HL-60 (cell line): ENCODE results near the gene KREMEN2.

Experiments used
- CTCF ChIP-seq: IDR thresholded peaks from one replicate; pipeline ENCODE4 v1.5.1; 2011; ENCODE audit warnings: low read length, control low read depth, inconsistent platforms; ENCODE audit not compliant: insufficient read depth
- GABPA ChIP-seq: IDR thresholded peaks from 2 replicates; pipeline ENCODE4 v1.6.1; 2012; ENCODE audit warnings: low read depth
- POLR2AphosphoS5 ChIP-seq: IDR thresholded peaks from 2 replicates; pipeline ENCODE4 v1.6.1; 2012; ENCODE audit warnings: low read depth
- REST ChIP-seq: IDR thresholded peaks from 2 replicates; pipeline ENCODE4 v1.6.1; 2012; ENCODE audit warnings: low read depth; ENCODE audit not compliant: insufficient replicate concordance

GRCh38 chr16:2967721-2968161 lies 3.7 kb downstream of the KREMEN2 start:
- no peak for TF ChIP-seq CTCF
- TF ChIP-seq POLR2AphosphoS5 = no peak
- no peak for TF ChIP-seq REST
- TF ChIP-seq GABPA = no peak
